ENCODE data around the gene PDE3A. TPM values are rescaled to one million over a fixed set of nuclear protein-coding genes. Genes with fewer than 3 reads are reported as not detected.

Gene PDE3A
- total RNA-seq, 1 experiment from 2014 or later: 2.8 TPM

DNA sequence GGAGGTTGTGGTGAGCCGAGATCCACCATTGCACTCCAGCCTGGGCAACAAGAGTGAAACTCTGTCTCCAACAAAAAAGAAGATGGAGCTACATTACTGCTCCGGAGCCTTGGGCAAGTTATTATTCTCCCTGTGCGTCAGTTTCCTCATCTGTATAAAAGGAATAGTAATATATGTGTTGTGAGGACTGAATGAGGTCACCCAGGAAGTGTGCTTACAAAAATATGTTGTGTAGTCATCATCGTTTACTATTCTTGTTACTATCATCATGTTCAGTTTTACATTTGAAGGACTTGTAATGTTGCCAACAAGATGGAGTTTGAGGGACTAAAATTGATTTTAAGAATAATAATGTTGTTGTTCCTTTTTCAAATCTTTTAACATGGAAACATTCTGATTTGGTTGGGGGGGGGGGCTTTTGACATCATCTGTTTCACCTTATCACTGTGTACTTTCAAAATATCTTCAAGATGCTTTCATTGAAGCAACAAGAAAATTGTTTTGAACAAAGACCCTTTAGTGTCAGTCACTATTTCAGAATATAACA lies 156.8 kb downstream of the PDE3A start:
- Mint-ChIP-seq H3K9me3 (peaks cover 19% of the 10 kb centered on the region), H3K27me3 (ENCODE audit: low read depth) (no peaks in the 10 kb centered on the region), H3K4me3 (no peak overlapping the region), H3K27ac (no peak overlapping the region), H3K36me3 (peaks cover 8% of the 10 kb centered on the region), H3K4me1 (peaks cover 51% of the 10 kb centered on the region)
- ATAC-seq (no peak), DNase-seq (ENCODE audit: low spot score) (no peak)
- ChIA-PET CTCF (no interaction called here), POLR2A (no interaction called here)
- TF ChIP-seq, protein P1, sequence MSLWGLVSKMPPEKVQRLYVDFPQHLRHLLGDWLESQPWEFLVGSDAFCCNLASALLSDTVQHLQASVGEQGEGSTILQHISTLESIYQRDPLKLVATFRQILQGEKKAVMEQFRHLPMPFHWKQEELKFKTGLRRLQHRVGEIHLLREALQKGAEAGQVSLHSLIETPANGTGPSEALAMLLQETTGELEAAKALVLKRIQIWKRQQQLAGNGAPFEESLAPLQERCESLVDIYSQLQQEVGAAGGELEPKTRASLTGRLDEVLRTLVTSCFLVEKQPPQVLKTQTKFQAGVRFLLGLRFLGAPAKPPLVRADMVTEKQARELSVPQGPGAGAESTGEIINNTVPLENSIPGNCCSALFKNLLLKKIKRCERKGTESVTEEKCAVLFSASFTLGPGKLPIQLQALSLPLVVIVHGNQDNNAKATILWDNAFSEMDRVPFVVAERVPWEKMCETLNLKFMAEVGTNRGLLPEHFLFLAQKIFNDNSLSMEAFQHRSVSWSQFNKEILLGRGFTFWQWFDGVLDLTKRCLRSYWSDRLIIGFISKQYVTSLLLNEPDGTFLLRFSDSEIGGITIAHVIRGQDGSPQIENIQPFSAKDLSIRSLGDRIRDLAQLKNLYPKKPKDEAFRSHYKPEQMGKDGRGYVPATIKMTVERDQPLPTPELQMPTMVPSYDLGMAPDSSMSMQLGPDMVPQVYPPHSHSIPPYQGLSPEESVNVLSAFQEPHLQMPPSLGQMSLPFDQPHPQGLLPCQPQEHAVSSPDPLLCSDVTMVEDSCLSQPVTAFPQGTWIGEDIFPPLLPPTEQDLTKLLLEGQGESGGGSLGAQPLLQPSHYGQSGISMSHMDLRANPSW (CRISPR knock-in tag; conservative IDR thresholded peaks at IDR 0.05; ENCODE audit: low read depth): no peak
- TF ChIP-seq, protein P2, sequence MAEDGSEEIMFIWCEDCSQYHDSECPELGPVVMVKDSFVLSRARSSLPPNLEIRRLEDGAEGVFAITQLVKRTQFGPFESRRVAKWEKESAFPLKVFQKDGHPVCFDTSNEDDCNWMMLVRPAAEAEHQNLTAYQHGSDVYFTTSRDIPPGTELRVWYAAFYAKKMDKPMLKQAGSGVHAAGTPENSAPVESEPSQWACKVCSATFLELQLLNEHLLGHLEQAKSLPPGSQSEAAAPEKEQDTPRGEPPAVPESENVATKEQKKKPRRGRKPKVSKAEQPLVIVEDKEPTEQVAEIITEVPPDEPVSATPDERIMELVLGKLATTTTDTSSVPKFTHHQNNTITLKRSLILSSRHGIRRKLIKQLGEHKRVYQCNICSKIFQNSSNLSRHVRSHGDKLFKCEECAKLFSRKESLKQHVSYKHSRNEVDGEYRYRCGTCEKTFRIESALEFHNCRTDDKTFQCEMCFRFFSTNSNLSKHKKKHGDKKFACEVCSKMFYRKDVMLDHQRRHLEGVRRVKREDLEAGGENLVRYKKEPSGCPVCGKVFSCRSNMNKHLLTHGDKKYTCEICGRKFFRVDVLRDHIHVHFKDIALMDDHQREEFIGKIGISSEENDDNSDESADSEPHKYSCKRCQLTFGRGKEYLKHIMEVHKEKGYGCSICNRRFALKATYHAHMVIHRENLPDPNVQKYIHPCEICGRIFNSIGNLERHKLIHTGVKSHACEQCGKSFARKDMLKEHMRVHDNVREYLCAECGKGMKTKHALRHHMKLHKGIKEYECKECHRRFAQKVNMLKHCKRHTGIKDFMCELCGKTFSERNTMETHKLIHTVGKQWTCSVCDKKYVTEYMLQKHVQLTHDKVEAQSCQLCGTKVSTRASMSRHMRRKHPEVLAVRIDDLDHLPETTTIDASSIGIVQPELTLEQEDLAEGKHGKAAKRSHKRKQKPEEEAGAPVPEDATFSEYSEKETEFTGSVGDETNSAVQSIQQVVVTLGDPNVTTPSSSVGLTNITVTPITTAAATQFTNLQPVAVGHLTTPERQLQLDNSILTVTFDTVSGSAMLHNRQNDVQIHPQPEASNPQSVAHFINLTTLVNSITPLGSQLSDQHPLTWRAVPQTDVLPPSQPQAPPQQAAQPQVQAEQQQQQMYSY (CRISPR knock-in tag; IDR thresholded peaks at IDR 0.05): no peak

DNA sequence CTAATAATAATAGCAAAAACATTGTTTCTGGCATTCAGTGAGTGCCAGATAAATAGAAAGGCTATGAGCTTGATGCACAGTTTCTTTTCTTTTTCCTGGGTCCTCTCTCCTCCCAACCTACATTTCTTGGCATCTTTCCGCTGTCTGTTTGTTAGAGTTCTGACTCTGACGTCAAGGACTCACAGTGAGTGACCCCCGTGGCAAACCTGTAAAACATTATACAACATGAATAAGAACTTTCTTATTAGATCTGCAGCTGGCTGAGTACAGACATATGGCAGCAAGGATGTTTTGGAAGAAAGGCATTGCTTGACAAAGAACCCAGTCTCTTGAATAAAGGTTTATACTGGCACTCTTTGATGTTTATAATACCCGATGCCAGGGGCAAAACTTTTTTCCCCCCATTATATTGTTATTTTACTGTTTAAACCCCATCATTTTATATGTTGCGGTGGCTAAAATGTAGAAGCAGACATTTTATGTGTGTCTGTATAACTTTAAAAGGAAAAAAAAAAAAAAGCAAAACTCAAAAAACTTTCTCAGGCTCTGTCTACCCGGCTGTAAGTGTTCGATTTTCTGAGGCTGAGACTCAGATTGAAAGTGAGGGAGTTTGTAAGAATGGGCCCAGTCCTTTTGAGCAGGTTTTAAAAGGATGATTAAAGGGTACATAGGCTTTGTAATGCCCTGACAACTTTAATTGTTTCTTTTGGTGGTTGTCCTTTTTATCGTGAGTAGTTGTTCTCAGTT lies 159.3 kb downstream of the PDE3A start:
- no peaks in the 10 kb centered on the region for H3K27me3 Mint-ChIP-seq (ENCODE audit: low read depth)
- DNase-seq (ENCODE audit: low spot score) (no peak), ATAC-seq (no peak)
- peaks cover 43% of the 10 kb centered on the region for H3K4me1 Mint-ChIP-seq
- no peak overlapping the region for H3K4me3 Mint-ChIP-seq
- ChIA-PET CTCF (interaction anchor here (1.2 kb wide), 1 partner anchor 22 kb away, joined by 5 read pairs; no protein-coding TSS in a partner anchor), POLR2A (no interaction called here)
- H3K36me3 Mint-ChIP-seq: no peaks in the 10 kb centered on the region
- no peak overlapping the region for H3K27ac Mint-ChIP-seq
- 0 out of 2 replicates have a peak, but pooled peaks cover 1% of the 10 kb centered on the region for H3K9me3 Mint-ChIP-seq
- TF ChIP-seq, protein P3, sequence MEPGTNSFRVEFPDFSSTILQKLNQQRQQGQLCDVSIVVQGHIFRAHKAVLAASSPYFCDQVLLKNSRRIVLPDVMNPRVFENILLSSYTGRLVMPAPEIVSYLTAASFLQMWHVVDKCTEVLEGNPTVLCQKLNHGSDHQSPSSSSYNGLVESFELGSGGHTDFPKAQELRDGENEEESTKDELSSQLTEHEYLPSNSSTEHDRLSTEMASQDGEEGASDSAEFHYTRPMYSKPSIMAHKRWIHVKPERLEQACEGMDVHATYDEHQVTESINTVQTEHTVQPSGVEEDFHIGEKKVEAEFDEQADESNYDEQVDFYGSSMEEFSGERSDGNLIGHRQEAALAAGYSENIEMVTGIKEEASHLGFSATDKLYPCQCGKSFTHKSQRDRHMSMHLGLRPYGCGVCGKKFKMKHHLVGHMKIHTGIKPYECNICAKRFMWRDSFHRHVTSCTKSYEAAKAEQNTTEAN (CRISPR knock-in tag; IDR thresholded peaks at IDR 0.05): no peak
- TF ChIP-seq ZNF317 (CRISPR knock-in tag; IDR thresholded peaks at IDR 0.05; ENCODE audit: borderline replicate concordance, low read depth) (no peak), CBFB (CRISPR knock-in tag; IDR thresholded peaks at IDR 0.05; ENCODE audit: low read depth) (no peak), ZNF263 (CRISPR knock-in tag; IDR thresholded peaks at IDR 0.05; ENCODE audit: low read depth) (no peak), ETV6 (CRISPR knock-in tag; IDR thresholded peaks at IDR 0.05) (no peak), TCF7 (CRISPR knock-in tag; IDR thresholded peaks at IDR 0.05; ENCODE audit: low read depth) (no peak), NR1H2 (CRISPR knock-in tag; IDR thresholded peaks at IDR 0.05) (no peak), ZNF138 (CRISPR knock-in tag; conservative IDR thresholded peaks at IDR 0.05) (no peak), CREM (CRISPR knock-in tag; IDR thresholded peaks at IDR 0.05) (no peak), RELA (CRISPR knock-in tag; IDR thresholded peaks at IDR 0.05; ENCODE audit: borderline replicate concordance) (no peak)
- TF ChIP-seq, protein P4, sequence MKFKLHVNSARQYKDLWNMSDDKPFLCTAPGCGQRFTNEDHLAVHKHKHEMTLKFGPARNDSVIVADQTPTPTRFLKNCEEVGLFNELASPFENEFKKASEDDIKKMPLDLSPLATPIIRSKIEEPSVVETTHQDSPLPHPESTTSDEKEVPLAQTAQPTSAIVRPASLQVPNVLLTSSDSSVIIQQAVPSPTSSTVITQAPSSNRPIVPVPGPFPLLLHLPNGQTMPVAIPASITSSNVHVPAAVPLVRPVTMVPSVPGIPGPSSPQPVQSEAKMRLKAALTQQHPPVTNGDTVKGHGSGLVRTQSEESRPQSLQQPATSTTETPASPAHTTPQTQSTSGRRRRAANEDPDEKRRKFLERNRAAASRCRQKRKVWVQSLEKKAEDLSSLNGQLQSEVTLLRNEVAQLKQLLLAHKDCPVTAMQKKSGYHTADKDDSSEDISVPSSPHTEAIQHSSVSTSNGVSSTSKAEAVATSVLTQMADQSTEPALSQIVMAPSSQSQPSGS (CRISPR knock-in tag; IDR thresholded peaks at IDR 0.05; ENCODE audit: borderline replicate concordance, low read depth): no peak
- TF ChIP-seq, protein P1 (CRISPR knock-in tag; conservative IDR thresholded peaks at IDR 0.05; ENCODE audit: low read depth): no peak
